Measurements from ENCODE around the gene PLA2R1. TPM values are rescaled to one million over a fixed set of nuclear protein-coding genes. Genes with fewer than 3 reads are reported as not detected.

PLA2R1 gene
- total RNA-seq, 1 experiment from 2014 or later = 5.7 TPM

DNA sequence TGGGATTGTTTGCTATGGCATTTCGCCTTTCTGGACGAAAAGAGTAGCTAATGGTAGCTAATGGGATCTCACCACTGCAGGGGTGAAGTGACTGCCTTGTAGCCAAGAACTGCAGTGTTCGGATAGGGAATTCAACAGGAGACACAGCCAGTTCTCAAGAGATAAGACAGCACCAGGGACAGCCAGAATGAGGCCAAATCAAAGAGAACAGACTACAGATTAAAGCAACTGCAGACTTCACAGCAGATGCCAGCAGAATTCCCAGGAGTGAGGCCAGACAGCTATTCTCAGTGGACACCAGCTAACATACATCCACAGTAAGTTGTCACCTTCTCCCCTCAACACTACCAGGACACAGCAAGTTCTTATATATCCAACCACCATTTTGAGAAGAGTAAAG, 124.0 kb downstream of the PLA2R1 start:
- Histone ChIP-seq H3K4me3 (ENCODE audit: low read depth in 2 of 2, low read length in 2 of 2) (no peak overlapping the region), H3K27me3 (ENCODE audit: control insufficient read depth, insufficient read depth, low read length) (no peaks in the 10 kb centered on the region; the same call in 1 of the 2 replicates), H3K27ac (ENCODE audit: low read length) (no peak overlapping the region), H3K4me1 (ENCODE audit: control insufficient read depth, insufficient read depth, low read length) (0 out of 2 replicates have a peak, but pooled peaks cover 2% of the 10 kb centered on the region), H3K9me3 (ENCODE audit: control insufficient read depth, insufficient read depth, low read depth, low read length) (no peaks in the 10 kb centered on the region), H3K36me3 (ENCODE audit: control insufficient read depth, insufficient read depth, low read length) (no peaks in the 10 kb centered on the region)
- TF ChIP-seq, protein P1, sequence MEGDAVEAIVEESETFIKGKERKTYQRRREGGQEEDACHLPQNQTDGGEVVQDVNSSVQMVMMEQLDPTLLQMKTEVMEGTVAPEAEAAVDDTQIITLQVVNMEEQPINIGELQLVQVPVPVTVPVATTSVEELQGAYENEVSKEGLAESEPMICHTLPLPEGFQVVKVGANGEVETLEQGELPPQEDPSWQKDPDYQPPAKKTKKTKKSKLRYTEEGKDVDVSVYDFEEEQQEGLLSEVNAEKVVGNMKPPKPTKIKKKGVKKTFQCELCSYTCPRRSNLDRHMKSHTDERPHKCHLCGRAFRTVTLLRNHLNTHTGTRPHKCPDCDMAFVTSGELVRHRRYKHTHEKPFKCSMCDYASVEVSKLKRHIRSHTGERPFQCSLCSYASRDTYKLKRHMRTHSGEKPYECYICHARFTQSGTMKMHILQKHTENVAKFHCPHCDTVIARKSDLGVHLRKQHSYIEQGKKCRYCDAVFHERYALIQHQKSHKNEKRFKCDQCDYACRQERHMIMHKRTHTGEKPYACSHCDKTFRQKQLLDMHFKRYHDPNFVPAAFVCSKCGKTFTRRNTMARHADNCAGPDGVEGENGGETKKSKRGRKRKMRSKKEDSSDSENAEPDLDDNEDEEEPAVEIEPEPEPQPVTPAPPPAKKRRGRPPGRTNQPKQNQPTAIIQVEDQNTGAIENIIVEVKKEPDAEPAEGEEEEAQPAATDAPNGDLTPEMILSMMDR (IDR thresholded peaks at IDR 0.05) = no peak
- no peak for TF ChIP-seq SIN3A (IDR thresholded peaks at IDR 0.05; ENCODE audit: borderline replicate concordance, insufficient read depth, low read depth, low read length)
- no peak for TF ChIP-seq TCF7L2 (IDR thresholded peaks at IDR 0.05; ENCODE audit: low read depth, low read length)
- TF ChIP-seq REST (IDR thresholded peaks at IDR 0.05; ENCODE audit: insufficient read depth in 1 of 2, low read depth in 2 of 2, low read length in 1 of 2) = no peak
- no peak for TF ChIP-seq POLR2AphosphoS5 (IDR thresholded peaks at IDR 0.05; ENCODE audit: low read depth, low read length)
- BruUV-seq (replicated peaks) = no TSS peak
- ATAC-seq = no peak
- ChIA-PET CTCF (no interaction called here), POLR2A (no interaction called here)
- in situ Hi-C loops (cut with HindIII; ENCODE audit: low pct_unique_long_range_greater_than_20kb, low sequenced_read_pairs) (no loop called here), intact Hi-C loops (cut with micrococcal nuclease; ENCODE audit: unreplicated experiment) (no loop called here)
- DNase-seq (ENCODE audit: low read depth, low spot score) = no peak

GRCh38 chr2:159936471-159936870, 125.9 kb downstream of the PLA2R1 start:
- CTCF ChIA-PET = no interaction called here
- no peak for DNase-seq (ENCODE audit: low read depth, low spot score)
- TF ChIP-seq REST (IDR thresholded peaks at IDR 0.05; ENCODE audit: insufficient read depth in 1 of 2, low read depth in 2 of 2, low read length in 1 of 2) (no peak), TCF7L2 (IDR thresholded peaks at IDR 0.05; ENCODE audit: low read depth, low read length) (no peak), SIN3A (IDR thresholded peaks at IDR 0.05; ENCODE audit: borderline replicate concordance, insufficient read depth, low read depth, low read length) (no peak), POLR2AphosphoS5 (IDR thresholded peaks at IDR 0.05; ENCODE audit: low read depth, low read length) (no peak)
- TF ChIP-seq, protein P1 (IDR thresholded peaks at IDR 0.05) = no peak

More at GRCh38 chr2:159936471-159936870, 125.9 kb downstream of the PLA2R1 start:
- no peak for ATAC-seq
- Histone ChIP-seq H3K27ac (ENCODE audit: low read length) (no peak overlapping the region), H3K36me3 (ENCODE audit: control insufficient read depth, insufficient read depth, low read length) (no peaks in the 10 kb centered on the region), H3K27me3 (ENCODE audit: control insufficient read depth, insufficient read depth, low read length) (no peaks in the 10 kb centered on the region; the same call in 1 of the 2 replicates), H3K4me1 (ENCODE audit: control insufficient read depth, insufficient read depth, low read length) (no peaks in the 10 kb centered on the region), H3K9me3 (ENCODE audit: control insufficient read depth, insufficient read depth, low read depth, low read length) (no peaks in the 10 kb centered on the region), H3K4me3 (ENCODE audit: low read depth in 2 of 2, low read length in 2 of 2) (no peak overlapping the region)
- POLR2A ChIA-PET = no interaction called here
- in situ Hi-C loops (cut with HindIII; ENCODE audit: low pct_unique_long_range_greater_than_20kb, low sequenced_read_pairs) = no loop called here
- intact Hi-C loops (cut with micrococcal nuclease; ENCODE audit: unreplicated experiment) = no loop called here
- BruUV-seq (replicated peaks) = no TSS peak

All from Panc1 (cell line).